Measurements from ENCODE around the gene ADCY7.

The ADCY7 gene

GRCh38 chr16:50305441-50306061, 39.2 kb downstream of the ADCY7 start:
- TF ChIP-seq, protein P1, sequence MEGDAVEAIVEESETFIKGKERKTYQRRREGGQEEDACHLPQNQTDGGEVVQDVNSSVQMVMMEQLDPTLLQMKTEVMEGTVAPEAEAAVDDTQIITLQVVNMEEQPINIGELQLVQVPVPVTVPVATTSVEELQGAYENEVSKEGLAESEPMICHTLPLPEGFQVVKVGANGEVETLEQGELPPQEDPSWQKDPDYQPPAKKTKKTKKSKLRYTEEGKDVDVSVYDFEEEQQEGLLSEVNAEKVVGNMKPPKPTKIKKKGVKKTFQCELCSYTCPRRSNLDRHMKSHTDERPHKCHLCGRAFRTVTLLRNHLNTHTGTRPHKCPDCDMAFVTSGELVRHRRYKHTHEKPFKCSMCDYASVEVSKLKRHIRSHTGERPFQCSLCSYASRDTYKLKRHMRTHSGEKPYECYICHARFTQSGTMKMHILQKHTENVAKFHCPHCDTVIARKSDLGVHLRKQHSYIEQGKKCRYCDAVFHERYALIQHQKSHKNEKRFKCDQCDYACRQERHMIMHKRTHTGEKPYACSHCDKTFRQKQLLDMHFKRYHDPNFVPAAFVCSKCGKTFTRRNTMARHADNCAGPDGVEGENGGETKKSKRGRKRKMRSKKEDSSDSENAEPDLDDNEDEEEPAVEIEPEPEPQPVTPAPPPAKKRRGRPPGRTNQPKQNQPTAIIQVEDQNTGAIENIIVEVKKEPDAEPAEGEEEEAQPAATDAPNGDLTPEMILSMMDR (IDR thresholded peaks at IDR 0.05), result no peak

DNA sequence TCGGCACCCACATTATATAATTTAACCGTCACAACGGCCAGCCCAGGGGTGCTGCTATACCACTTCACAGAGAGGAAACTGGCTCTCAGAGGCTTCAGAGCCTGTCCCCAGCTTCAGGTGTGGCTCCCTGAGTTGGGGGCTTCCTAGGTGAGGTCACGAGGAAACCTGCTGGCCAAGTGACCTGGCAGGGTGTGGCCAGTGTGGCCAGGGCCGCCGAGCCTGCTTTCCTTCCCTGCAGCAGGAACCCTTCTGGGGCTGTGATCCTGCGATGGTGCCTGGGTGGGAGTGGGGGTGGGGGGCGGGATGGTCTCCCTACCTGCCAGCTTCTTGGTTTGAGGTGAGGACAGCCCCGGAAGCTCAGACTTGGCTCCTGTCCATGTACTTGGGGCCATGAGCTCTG, 39.9 kb downstream of the ADCY7 start:
- TF ChIP-seq, protein P1 (IDR thresholded peaks at IDR 0.05), result no peak

DNA sequence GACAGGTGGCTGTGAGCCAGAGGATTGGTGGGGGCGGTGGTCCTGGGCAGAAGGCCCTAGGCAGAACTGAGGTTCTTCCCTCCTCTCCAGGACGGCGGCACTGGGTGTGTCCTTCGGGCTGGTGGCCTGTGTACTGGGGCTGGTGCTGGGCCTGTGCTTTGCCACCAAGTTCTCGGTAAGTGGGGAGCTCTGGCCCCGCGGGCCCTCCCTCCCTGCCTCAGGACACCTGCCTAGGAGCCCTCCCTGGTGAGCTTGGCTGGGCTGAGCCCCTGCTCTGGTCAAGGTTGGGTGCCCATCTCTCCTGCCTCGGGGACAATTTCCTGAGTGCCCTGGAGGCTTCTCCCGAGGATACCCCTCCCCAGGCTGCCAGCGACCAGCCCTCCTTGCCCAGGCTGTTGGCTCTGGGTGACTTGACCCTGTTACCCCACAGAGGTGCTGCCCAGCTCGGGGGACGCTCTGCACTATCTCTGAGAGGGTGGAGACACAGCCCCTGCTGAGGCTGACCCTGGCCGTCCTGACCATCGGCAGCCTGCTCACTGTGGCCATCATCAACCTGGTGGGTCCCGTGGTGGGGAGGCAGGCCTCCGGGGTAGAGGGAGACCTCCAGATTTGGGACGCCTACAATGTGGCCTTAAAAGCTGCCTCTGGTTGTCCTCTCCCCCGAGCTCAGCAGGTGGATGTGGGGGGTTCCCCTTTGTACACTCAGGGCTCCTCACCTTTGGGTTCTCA, 42.0 kb downstream of the ADCY7 start:
- TF ChIP-seq, protein P1 (IDR thresholded peaks at IDR 0.05), result no peak

DNA sequence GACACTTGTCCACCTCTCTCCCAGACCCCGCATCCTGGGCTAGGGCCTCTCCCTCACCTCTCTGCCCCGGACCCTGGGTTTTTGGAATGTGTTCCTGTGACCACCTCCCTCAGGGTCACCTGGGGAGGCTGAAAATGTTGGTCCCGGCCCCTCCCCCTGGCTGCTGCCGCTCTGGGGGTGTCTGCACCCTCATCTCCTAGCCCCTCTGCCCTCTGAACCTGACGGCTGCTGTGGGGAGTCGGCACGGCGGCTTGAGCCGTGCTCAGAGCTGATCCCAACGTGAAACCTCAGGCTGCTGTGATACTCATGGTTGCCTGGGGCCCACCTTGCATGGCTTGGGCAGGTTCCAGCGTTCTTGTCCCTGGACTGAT, 42.8 kb downstream of the ADCY7 start:
- TF ChIP-seq, protein P1 (IDR thresholded peaks at IDR 0.05), result no peak

- TF ChIP-seq, protein P1 (IDR thresholded peaks at IDR 0.05), result no peak
Measured at GRCh38 chr16:50309527-50310307, 43.4 kb downstream of the ADCY7 start.

DNA sequence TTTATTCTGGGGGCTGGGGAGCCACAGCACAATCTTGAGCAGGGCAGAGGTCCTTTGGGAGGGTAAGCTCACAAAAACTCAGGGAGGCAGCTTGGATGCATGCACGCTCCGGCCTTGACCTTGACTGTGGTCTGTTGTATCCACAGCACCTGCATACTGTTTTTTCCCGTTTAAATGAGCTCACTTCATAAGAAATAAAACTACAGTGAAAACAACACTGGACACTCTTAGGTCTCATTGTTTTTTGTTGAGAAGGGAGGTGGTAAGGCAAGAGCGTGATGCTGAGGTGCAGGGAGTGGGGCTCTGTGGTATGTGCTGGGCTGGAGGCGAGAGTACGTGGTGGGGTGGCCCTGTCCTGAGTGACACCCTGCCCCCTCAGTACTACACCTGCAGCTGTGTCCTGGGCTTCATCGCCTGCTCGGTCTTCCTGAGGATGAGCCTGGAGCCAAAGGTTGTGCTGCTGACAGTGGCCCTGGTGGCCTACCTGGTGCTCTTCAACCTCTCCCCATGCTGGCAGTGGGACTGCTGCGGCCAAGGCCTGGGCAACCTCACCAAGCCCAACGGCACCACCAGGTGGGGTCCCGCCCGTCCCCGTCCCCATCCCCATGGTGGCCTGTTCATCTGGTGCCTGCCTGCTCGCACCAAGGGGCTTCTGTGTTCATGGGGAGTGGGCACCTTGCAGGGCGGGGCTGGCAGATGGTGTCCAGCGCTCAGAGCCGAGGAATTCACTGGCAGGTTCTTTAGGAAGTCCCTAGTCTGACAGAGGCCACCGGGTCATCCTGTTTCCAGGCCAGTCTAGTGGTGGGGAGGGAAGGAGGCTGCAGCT, 44.2 kb downstream of the ADCY7 start:
- TF ChIP-seq, protein P1 (IDR thresholded peaks at IDR 0.05), result no peak

DNA sequence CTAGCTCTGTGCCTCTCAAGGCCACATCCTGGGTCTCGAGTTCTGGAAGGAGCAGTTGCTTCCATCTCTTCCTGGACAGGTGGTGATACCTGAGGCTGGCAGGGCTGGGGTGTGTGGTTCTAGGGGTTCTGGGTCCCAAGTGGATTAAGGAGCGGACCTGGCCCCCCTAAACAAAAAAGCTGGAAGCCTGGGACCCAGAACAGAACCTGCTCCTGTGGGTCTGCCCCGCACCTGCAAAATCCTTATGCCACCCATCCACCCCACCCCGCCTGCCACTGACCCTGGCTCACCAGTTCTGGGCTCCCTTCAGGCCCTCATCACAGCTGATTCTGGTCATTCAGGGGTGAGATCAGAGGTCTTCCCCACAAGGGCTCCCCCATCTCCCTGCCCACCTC, 44.8 kb downstream of the ADCY7 start:
- TF ChIP-seq, protein P1 (IDR thresholded peaks at IDR 0.05), result no peak

Data from LNCAP (cell line).